GM19328 (cell line): ENCODE results near the gene ANKRD31.

Experiments
- ATAC-seq: cut with Tn5 transposase; IDR thresholded peaks from one replicate; pipeline ENCODE4 v1.9.1; 2021; ENCODE audit warnings: mild to moderate bottlenecking, moderate library complexity; ENCODE audit not compliant: unreplicated experiment

ANKRD31 gene

GRCh38 chr5:75044406-75044805 lies 192.3 kb downstream of the ANKRD31 start:
- ATAC-seq, result no peak

DNA sequence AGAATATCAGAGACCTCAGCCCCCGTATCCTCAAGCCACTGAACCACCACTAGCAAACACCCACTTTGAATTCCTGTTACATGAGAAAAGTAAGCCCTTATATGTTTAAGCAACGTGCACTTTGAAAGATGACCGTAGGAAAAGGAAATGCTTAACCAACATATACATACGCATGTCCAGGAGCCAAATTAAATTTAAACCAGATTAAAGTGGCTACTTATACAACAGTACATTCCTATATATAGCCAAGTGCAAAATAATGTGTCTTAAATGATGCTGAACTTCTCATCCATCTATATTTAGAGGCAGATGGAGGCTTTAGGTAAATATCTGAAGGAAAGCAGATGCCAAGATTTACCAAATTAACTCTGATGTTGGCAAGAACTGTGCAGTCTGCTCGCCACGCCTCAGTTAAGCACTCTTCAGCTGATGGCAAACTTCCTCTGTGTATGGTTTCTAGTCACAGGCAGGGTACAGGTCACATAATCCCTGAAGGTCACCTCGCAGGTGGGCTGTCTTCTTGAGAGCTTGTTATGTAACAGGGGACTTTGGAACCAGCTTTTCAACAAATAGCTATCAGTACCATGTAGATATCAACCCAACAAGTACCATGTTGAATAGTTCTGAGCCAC lies 192.9 kb downstream of the ANKRD31 start:
- no peak for ATAC-seq

GRCh38 chr5:75042522-75042921 lies 194.2 kb downstream of the ANKRD31 start:
- ATAC-seq, result no peak

DNA sequence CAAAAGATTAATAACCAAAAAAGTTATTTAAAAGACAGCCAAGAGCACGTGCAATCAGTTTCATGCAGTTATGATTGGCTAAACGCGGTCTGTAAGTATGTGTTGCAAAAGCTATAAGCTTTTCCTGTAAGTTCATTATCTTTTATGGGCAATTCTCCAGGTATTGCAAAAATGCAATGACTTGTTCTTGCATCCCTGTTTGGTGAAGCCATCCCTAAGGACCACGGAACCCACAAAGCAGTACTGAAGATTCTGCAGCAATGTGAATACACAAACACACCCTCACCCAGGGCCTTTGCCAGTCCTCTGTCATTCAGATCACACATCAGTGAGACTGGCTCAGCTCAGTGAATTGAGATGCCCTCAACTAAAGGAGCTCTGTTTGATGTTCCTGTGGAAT lies 195.7 kb downstream of the ANKRD31 start:
- ATAC-seq, result no peak

GRCh38 chr5:75037106-75037505 lies 199.6 kb downstream of the ANKRD31 start:
- ATAC-seq, result no peak

- ATAC-seq, result no peak
Observed at GRCh38 chr5:75034137-75034739, 202.4 kb downstream of the ANKRD31 start.

- ATAC-seq, result no peak
Observed at GRCh38 chr5:75031366-75031765, 205.3 kb downstream of the ANKRD31 start.

DNA sequence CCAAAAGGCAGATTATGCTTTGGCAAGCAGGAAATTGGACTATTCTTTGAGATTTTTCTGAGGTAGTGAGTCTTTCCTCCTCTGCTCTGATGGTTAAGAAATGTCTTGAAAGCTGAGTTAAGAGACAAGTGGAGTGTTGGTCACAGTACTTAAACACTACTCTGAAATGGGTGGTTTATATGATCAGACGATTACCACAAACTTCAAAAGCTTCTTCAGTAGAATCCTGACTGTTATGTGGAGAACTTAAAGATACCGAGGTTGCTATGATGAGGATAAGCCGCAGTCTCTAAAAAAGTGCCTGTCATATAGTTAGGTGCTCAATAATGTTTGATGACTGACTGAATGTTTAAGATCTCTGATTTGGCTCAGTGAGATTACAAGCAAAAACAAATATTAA lies 208.6 kb downstream of the ANKRD31 start:
- ATAC-seq, result no peak

DNA sequence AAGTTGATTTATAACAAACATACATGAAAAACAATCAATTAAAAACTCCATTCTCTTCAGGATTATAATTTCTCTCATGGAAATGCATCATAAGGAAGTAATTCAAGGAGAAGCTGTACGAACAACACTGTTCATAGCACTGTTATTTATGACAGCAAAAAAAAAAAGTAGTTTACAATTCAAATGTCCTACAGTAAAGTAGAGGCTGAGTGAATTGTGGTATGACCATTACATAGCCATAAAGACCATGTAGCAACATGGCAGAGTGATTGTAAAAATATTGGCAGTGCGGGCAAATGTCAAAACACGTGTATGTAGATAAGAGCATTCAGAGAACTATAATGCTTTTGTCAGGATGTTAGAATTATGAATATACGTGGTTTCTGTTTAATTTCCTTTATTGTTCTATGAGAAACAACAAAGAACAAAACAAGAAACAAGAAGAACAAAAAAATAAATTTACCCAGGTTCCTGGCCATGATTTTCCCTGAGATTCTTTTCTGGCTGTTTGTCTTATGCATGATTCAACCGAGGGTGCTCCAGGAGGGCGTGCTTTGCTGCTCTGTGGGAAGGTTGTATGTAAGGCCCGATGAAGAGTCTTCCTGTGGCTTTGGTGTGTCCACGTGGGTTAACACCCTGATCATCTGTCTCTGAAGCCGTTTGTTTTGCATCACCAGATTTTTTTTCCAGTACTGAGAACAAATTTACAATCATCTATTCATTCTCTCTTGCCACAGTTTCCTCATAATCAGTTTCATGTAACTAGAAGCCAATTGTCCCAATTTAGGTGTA lies 213.1 kb downstream of the ANKRD31 start:
- ATAC-seq, result no peak

GRCh38 chr5:75021800-75022199 lies 214.9 kb downstream of the ANKRD31 start:
- ATAC-seq, result no peak

GRCh38 chr5:75021219-75021618 lies 215.5 kb downstream of the ANKRD31 start:
- ATAC-seq, result no peak

- no peak for ATAC-seq
Observed at GRCh38 chr5:75020016-75020656, 216.5 kb downstream of the ANKRD31 start.

DNA sequence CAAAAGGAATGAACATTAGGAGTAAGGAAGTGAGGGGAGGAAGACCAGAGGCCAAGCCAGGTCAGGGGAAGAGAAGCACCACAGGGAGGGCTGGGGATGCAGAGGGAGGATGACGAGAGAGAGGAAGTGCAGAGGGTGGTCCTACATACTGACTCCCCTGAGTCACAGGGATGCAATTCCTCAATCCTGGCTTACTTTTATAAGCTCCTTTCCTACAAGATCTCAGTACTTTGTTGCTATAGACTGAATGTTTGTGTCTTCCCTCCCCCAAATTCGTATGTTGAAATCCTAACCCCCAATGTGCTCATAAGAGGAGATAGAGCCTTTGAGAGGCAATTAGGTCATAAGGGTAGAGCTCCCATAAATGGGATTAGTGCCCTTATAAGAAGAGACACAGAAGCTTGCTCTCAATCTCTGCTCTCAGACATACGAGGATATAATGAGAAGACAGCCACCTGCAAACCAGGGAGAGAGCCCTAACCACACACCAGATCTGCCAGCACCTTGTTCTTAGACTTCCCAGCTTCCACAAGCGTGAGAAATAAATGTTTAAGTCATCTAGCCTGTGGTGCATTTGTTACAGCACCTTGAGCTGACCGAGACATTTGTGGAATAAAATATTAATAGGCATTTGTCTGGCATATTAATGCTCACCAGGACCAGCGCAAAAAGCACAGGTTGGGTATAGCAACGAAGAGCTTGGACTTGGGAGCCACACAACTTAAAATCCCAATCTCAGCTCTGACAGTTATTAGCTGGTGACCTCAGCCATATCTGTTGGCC lies 217.7 kb downstream of the ANKRD31 start:
- no peak for ATAC-seq
